GM21717 (cell line): Measurements from ENCODE around the gene HLA-DOB.

ENCODE experiments used
- ATAC-seq: cut with Tn5 transposase; IDR thresholded peaks from one replicate; pipeline ENCODE4 v1.9.1; 2021; ENCODE audit warnings: mild to moderate bottlenecking, moderate library complexity; ENCODE audit not compliant: unreplicated experiment

HLA-DOB gene

GRCh38 chr6:32816746-32817204 lies at the start of gene HLA-DOB:
Gene HLA-DOB, minus strand, starts transcription at chr6:32817002. Its CDS starts 51 bp downstream, at chr6:32816951.
- peak; percentile 43 for ATAC-seq

- ATAC-seq, result no peak
Observed at GRCh38 chr6:32865724-32866443, 49.1 kb upstream of the HLA-DOB start.

GRCh38 chr6:32862725-32863124 lies 45.9 kb upstream of the HLA-DOB start:
- ATAC-seq, result no peak

GRCh38 chr6:32860674-32861073 lies 43.9 kb upstream of the HLA-DOB start:
- no peak for ATAC-seq

GRCh38 chr6:32858194-32858593 lies 41.4 kb upstream of the HLA-DOB start:
- no peak for ATAC-seq

- ATAC-seq, result no peak
Observed at GRCh38 chr6:32857156-32857891, 40.5 kb upstream of the HLA-DOB start.

GRCh38 chr6:32855467-32856174 lies 38.8 kb upstream of the HLA-DOB start:
- no peak for ATAC-seq

GRCh38 chr6:32854376-32855178 lies 37.8 kb upstream of the HLA-DOB start:
- peak; percentile 10 for ATAC-seq

GRCh38 chr6:32853541-32854375 lies 37.0 kb upstream of the HLA-DOB start, which contains the start of the genes PSMB9 and TAP1:
Gene PSMB9, plus strand, starts transcription at chr6:32854192. Its CDS starts 38 bp downstream, at chr6:32854230.
Gene TAP1, minus strand, starts transcription at chr6:32853704. Its CDS starts 68 bp downstream, at chr6:32853636.
- peak; percentile 67 for ATAC-seq

- ATAC-seq, result peak; percentile 23
Observed at GRCh38 chr6:32852844-32853540, 36.2 kb upstream of the HLA-DOB start.

GRCh38 chr6:32852018-32852843 lies 35.4 kb upstream of the HLA-DOB start:
- no peak for ATAC-seq

- ATAC-seq, result no peak
Observed at GRCh38 chr6:32851025-32851424, 34.2 kb upstream of the HLA-DOB start.

- ATAC-seq, result no peak
Observed at GRCh38 chr6:32849126-32849525, 32.3 kb upstream of the HLA-DOB start.

- no peak for ATAC-seq
Observed at GRCh38 chr6:32847795-32848194, 31.0 kb upstream of the HLA-DOB start.

- no peak for ATAC-seq
Observed at GRCh38 chr6:32847004-32847403, 30.2 kb upstream of the HLA-DOB start.

GRCh38 chr6:32845384-32845884 lies 28.6 kb upstream of the HLA-DOB start:
- no peak for ATAC-seq

GRCh38 chr6:32844839-32845383 lies 28.1 kb upstream of the HLA-DOB start:
- ATAC-seq, result no peak
